Measurements from ENCODE around the gene UMPS.
"Not testable (repeated sequence)": the region's sequence is repeated elsewhere in the genome, so short reads cannot be mapped to it uniquely, and the experiment has no call there.

The UMPS gene

DNA sequence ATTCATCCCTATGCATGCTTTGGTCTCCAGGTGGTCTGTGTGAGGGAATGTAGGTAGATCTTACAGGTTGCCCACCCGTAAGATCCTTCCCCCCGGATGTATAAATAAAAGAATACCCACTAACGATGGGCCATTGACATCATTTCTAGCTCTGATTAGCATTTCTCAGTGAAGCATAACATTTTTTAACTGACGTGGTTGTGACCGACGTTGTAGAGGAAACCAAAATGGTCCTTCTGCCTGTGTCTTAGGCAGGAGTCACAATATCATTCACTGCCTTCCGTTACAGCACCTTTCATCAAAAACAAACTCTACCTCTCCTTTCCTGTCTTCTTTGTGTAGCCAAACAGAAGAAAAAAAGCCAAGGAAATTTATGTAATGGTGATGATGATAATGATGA lies 27.3 kb upstream of the UMPS start:
- no peak for DNase-seq (ENCODE audit: extremely low spot score)
- TF ChIP-seq, protein P1, sequence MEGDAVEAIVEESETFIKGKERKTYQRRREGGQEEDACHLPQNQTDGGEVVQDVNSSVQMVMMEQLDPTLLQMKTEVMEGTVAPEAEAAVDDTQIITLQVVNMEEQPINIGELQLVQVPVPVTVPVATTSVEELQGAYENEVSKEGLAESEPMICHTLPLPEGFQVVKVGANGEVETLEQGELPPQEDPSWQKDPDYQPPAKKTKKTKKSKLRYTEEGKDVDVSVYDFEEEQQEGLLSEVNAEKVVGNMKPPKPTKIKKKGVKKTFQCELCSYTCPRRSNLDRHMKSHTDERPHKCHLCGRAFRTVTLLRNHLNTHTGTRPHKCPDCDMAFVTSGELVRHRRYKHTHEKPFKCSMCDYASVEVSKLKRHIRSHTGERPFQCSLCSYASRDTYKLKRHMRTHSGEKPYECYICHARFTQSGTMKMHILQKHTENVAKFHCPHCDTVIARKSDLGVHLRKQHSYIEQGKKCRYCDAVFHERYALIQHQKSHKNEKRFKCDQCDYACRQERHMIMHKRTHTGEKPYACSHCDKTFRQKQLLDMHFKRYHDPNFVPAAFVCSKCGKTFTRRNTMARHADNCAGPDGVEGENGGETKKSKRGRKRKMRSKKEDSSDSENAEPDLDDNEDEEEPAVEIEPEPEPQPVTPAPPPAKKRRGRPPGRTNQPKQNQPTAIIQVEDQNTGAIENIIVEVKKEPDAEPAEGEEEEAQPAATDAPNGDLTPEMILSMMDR (IDR thresholded peaks at IDR 0.05; ENCODE audit: control extremely low read depth, extremely low read depth, low read depth, missing control alignments) = no peak
- POLR2A ChIA-PET = no interaction called here
- CTCF ChIA-PET = interaction anchor here (1.9 kb wide), 1 partner anchor 13 kb away, joined by 15 read pairs; no protein-coding TSS in a partner anchor

DNA sequence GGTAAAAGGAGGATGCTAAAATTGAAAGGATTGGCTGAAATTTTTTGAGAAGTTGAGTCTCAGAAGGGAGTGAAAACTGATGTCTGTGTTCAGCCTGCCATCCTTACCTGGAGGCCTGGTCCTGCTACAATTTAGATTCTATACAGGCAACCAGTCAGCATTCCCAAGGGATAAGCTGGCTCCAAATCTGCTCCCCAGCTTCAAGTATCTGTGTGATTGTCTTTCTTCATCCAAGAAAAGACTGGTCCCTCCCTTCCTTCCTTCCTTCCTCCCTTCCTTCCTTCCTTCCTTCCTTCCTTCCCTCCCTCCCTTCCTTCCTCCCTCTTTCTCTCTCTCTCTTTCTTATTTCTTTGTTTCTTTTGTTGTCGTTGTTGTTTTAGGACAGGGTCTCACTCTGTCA lies 24.7 kb upstream of the UMPS start:
- no peak for DNase-seq (ENCODE audit: extremely low spot score)
- ChIA-PET POLR2A (no interaction called here), CTCF (interaction anchor here (1.3 kb wide), 1 partner anchor 16 kb away, joined by 4 read pairs; no protein-coding TSS in a partner anchor)
- TF ChIP-seq, protein P1 (IDR thresholded peaks at IDR 0.05; ENCODE audit: control extremely low read depth, extremely low read depth, low read depth, missing control alignments) = no peak

DNA sequence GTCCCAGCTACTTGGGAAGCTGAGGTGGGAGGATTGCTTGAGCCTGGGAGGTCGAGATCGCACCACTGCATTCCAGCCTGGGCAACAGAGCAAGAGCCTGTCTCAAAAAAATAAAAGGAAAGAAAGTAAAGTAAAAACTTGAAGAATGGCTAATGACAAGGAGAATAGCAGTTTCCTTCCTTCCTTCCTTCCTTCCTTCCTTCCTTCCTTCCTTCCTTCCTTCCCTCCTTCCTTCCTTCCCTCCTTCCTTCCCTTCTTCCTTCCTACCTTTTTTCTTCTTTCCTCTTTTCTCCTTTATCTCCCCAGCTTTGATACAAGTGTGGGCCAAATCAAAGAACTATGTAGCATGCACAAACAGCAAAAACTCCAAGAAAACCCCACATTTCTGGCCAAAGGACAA lies 23.0 kb upstream of the UMPS start:
- CTCF ChIA-PET = interaction anchor here (1.1 kb wide), 1 partner anchor 56 kb away, joined by 3 read pairs; no protein-coding TSS in a partner anchor
- POLR2A ChIA-PET; DNase-seq (ENCODE audit: extremely low spot score): not testable (repeated sequence)

DNA sequence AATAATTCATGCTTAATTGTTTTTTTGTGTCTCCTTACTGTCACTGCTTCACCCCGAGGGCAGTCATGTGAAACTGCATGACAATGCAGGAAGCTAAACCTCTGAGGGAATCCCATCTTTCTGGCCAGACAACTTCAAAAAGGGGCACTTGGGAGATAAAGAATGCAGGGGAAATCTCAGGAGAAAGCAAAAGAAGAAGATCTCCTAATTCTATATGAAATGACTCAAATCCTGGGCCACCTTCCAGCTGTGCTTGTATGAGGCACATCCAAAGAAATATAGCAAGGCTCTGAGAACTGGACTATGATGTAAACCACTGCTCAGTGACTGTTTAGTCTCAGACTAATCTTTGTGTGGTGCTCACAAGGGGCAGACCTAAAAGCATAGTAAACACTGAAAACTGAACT lies 22.6 kb upstream of the UMPS start:
- DNase-seq (ENCODE audit: extremely low spot score) = no peak
- CTCF ChIA-PET = interaction anchor here (0.7 to 1.4 kb wide), 2 partner anchors 21 to 143 kb away, joined by 3 read pairs; no protein-coding TSS in a partner anchor
- TF ChIP-seq, protein P1 (IDR thresholded peaks at IDR 0.05; ENCODE audit: control extremely low read depth, extremely low read depth, low read depth, missing control alignments) = no peak
- POLR2A ChIA-PET = no interaction called here

DNA sequence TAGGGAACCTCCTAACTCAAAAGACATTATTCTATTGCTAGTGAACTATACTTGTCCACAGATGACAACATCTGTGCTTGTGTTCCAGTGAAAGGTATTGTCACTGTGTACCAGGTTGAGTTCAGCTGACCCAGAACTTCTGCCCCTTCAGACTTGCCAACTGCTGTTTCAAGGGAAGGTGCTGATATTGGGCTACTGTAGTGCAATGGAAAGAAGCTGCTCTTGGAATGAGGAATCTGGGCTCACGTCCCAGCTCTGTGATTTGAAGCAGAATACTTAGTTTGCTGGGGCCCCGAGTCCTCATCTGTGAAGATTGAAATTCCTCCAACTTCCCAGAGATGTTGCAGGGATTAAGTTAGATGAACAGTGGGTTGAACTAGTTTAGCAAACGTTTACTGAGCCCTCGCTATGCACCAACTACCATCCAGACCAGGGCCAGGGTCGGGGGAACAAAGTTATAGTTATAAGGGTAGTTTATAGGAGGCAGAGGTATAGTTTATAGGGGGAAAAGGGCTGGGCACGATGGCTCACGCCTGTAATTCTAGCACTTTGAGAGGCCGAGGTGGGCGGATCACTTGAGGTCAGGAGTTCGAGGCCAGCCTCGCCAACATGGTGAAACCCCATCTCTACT lies 15.9 kb upstream of the UMPS start:
- POLR2A ChIA-PET = no interaction called here
- TF ChIP-seq, protein P1 (IDR thresholded peaks at IDR 0.05; ENCODE audit: control extremely low read depth, extremely low read depth, low read depth, missing control alignments) = no peak
- DNase-seq (ENCODE audit: extremely low spot score) = no peak
- CTCF ChIA-PET = interaction anchor here (0.6 to 1.7 kb wide), 2 partner anchors 12 to 47 kb away, joined by 4 to 5 read pairs; no protein-coding TSS in a partner anchor

DNA sequence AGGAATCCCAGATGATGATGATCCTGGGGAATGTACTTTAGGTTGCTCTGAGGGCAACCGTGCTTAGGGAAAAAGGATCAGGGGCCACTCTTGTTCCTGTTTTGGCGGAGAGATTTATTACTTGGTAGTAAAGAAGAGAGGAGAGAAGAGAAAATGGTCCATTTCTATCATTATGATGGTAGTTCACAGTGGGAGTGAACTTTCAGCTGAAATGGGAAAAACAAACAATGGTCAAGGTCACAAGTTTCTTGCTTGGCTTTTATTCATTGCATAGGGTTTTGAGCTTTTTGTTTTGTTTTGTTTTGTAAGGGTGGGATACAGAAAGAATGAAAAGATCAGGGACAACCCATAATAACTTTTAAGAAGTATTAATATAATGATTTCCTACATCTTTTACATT lies 7.7 kb upstream of the UMPS start:
- TF ChIP-seq, protein P1 (IDR thresholded peaks at IDR 0.05; ENCODE audit: control extremely low read depth, extremely low read depth, low read depth, missing control alignments) = no peak
- no peak for DNase-seq (ENCODE audit: extremely low spot score)
- CTCF ChIA-PET = no interaction called here
- POLR2A ChIA-PET = no interaction called here

DNA sequence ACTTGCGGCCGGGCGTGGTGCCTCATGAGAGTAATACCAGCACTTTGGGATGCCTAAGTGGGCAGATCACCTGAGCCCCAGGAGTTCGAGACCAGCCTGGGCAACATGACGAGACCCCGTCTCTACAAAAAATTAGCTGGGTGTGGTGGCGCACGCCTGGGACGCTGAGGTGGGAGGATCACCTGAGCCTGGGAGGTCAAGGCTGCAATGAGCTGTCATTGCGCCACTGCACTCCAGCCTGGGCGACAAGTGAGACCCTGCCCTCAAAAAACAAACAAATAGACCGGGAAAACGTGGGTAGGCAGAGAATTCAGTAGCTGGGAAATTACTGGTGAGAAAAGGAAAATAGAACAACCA lies 667 bp downstream of the UMPS start:
- TF ChIP-seq, protein P1 (IDR thresholded peaks at IDR 0.05; ENCODE audit: control extremely low read depth, extremely low read depth, low read depth, missing control alignments) = no peak
- POLR2A ChIA-PET = no interaction called here
- DNase-seq (ENCODE audit: extremely low spot score) = no peak
- CTCF ChIA-PET = interaction anchor here (1.0 to 2.1 kb wide), 7 partner anchors 9 to 183 kb away, joined by 3 to 12 read pairs (median 6); no protein-coding TSS in a partner anchor
